NCI-H748 (cell line): ENCODE results near the gene KRTAP10-9.
"Not testable (repeated sequence)": the region's sequence is repeated elsewhere in the genome, so short reads cannot be mapped to it uniquely, and the experiment has no call there.

Experiments
- DNase-seq: peaks from one replicate; lab custom pipeline; 2025; ENCODE audit not compliant: unreplicated experiment; lab: John Stamatoyannopoulos, UW

The KRTAP10-9 gene

GRCh38 chr21:44595524-44595923, 31.4 kb upstream of the KRTAP10-9 start:
- no peak for DNase-seq

GRCh38 chr21:44596068-44596725, 30.7 kb upstream of the KRTAP10-9 start:
- no peak for DNase-seq

- DNase-seq, result no peak
Measured at GRCh38 chr21:44598061-44598460, 28.8 kb upstream of the KRTAP10-9 start.

- DNase-seq, result no peak
Measured at GRCh38 chr21:44599264-44600029, 27.4 kb upstream of the KRTAP10-9 start.

- not testable (repeated sequence) for DNase-seq
Measured at GRCh38 chr21:44600118-44600978, 26.5 kb upstream of the KRTAP10-9 start, which contains the start of gene KRTAP10-7. TSS of gene KRTAP10-7 (plus strand) at chr21:44600597. CDS start at chr21:44600622, 25 bp downstream.

- not testable (repeated sequence) for DNase-seq
Measured at GRCh38 chr21:44601091-44601490, 25.8 kb upstream of the KRTAP10-9 start.

- DNase-seq, result no peak
Measured at GRCh38 chr21:44601596-44602462, 25.1 kb upstream of the KRTAP10-9 start.

GRCh38 chr21:44602463-44602850, 24.4 kb upstream of the KRTAP10-9 start:
- no peak for DNase-seq

GRCh38 chr21:44603109-44603875, 23.6 kb upstream of the KRTAP10-9 start:
- no peak for DNase-seq

- no peak for DNase-seq
Measured at GRCh38 chr21:44603911-44604310, 23.0 kb upstream of the KRTAP10-9 start.

GRCh38 chr21:44606495-44606894, 20.4 kb upstream of the KRTAP10-9 start:
- DNase-seq, result no peak

- no peak for DNase-seq
Measured at GRCh38 chr21:44609193-44609592, 17.7 kb upstream of the KRTAP10-9 start.

- not testable (repeated sequence) for DNase-seq
Measured at GRCh38 chr21:44610157-44610843, 16.6 kb upstream of the KRTAP10-9 start.

GRCh38 chr21:44611551-44611950, 15.3 kb upstream of the KRTAP10-9 start:
- DNase-seq, result no peak

- DNase-seq, result no peak
Measured at GRCh38 chr21:44612029-44612486, 14.8 kb upstream of the KRTAP10-9 start, which contains the start of gene KRTAP10-8. TSS of gene KRTAP10-8 (plus strand) at chr21:44612079. CDS start at chr21:44612101, 22 bp downstream.

GRCh38 chr21:44612669-44613229, 14.1 kb upstream of the KRTAP10-9 start:
- DNase-seq, result no peak

- DNase-seq, result no peak
Measured at GRCh38 chr21:44613386-44614155, 13.3 kb upstream of the KRTAP10-9 start.

- DNase-seq, result no peak
Measured at GRCh38 chr21:44614161-44614631, 12.7 kb upstream of the KRTAP10-9 start.
